ENCODE measurements around the gene CREB3L4.

The CREB3L4 gene

GRCh38 chr1:153945131-153945794 is 22.4 kb upstream of the CREB3L4 start:
- Mint-ChIP-seq H3K36me3 (peaks cover 85% of the 10 kb centered on the region), H3K27ac (peak overlapping the region; percentile 97), H3K4me1 (peaks cover 62% of the 10 kb centered on the region), H3K4me3 (peak overlapping the region; percentile 88), H3K9me3 (no peaks in the 10 kb centered on the region)
- ATAC-seq, result peak; percentile 80
- DNase-seq (ENCODE audit: low spot score in 2 of 2), result peak; percentile 47 to 87

GRCh38 chr1:153945795-153946621 is 21.7 kb upstream of the CREB3L4 start:
- peaks cover 62% of the 10 kb centered on the region for H3K4me1 Mint-ChIP-seq
- DNase-seq (ENCODE audit: low spot score in 2 of 2), result peak; percentile 61 to 88
- H3K36me3 Mint-ChIP-seq, result peaks cover 85% of the 10 kb centered on the region
- peak; percentile 73 for ATAC-seq
- H3K4me3 Mint-ChIP-seq, result peak overlapping the region; percentile 88
- no peaks in the 10 kb centered on the region for H3K9me3 Mint-ChIP-seq
- H3K27ac Mint-ChIP-seq, result peak overlapping the region; percentile 97

GRCh38 chr1:153946622-153947241 is 21.0 kb upstream of the CREB3L4 start, which contains the start of gene DENND4B:
DENND4B (minus strand) TSS chr1:153946718; CDS start chr1:153944374, 2,344 bp downstream.
- peaks cover 85% of the 10 kb centered on the region for H3K36me3 Mint-ChIP-seq
- no peaks in the 10 kb centered on the region for H3K9me3 Mint-ChIP-seq
- peaks cover 60% of the 10 kb centered on the region for H3K4me1 Mint-ChIP-seq
- peak; percentile 72 to 87 for DNase-seq (ENCODE audit: low spot score in 2 of 2)
- H3K27ac Mint-ChIP-seq, result peak within 1 kb of the TSS; percentile 97
- H3K4me3 Mint-ChIP-seq, result peak within 1 kb of the TSS; percentile 88
- peak; percentile 83 for ATAC-seq

GRCh38 chr1:153951183-153951582 is 16.5 kb upstream of the CREB3L4 start:
- Mint-ChIP-seq H3K4me3 (no peak overlapping the region), H3K9me3 (no peaks in the 10 kb centered on the region), H3K4me1 (peaks cover 50% of the 10 kb centered on the region), H3K36me3 (peaks cover 86% of the 10 kb centered on the region), H3K27ac (peak overlapping the region; percentile 86)
- ATAC-seq, result no peak
- no peak for DNase-seq (ENCODE audit: low spot score in 2 of 2)

GRCh38 chr1:153951801-153952200 is 15.9 kb upstream of the CREB3L4 start:
- Mint-ChIP-seq H3K36me3 (peaks cover 86% of the 10 kb centered on the region), H3K27ac (peak overlapping the region; percentile 86), H3K4me3 (no peak overlapping the region), H3K9me3 (no peaks in the 10 kb centered on the region), H3K4me1 (peaks cover 53% of the 10 kb centered on the region)
- DNase-seq (ENCODE audit: low spot score in 2 of 2), result no peak
- ATAC-seq, result no peak

GRCh38 chr1:153953859-153954365 is 13.8 kb upstream of the CREB3L4 start:
- no peaks in the 10 kb centered on the region for H3K9me3 Mint-ChIP-seq
- peaks cover 55% of the 10 kb centered on the region for H3K4me1 Mint-ChIP-seq
- no peak overlapping the region for H3K4me3 Mint-ChIP-seq
- peak overlapping the region; percentile 66 for H3K27ac Mint-ChIP-seq
- ATAC-seq (no peak), DNase-seq (ENCODE audit: low spot score in 2 of 2) (no peak)
- peaks cover 84% of the 10 kb centered on the region for H3K36me3 Mint-ChIP-seq

GRCh38 chr1:153954826-153955225 is 12.9 kb upstream of the CREB3L4 start:
- ATAC-seq, result no peak
- Mint-ChIP-seq H3K9me3 (no peaks in the 10 kb centered on the region), H3K4me3 (no peak overlapping the region), H3K4me1 (peaks cover 54% of the 10 kb centered on the region), H3K36me3 (peaks cover 80% of the 10 kb centered on the region), H3K27ac (peak overlapping the region; percentile 66)
- DNase-seq (ENCODE audit: low spot score in 2 of 2), result no peak

- peaks cover 74% of the 10 kb centered on the region for H3K36me3 Mint-ChIP-seq
Measured at GRCh38 chr1:153956997-153957715, 10.5 kb upstream of the CREB3L4 start.

GRCh38 chr1:153957744-153958110 is 10.0 kb upstream of the CREB3L4 start:
- DNase-seq (ENCODE audit: low spot score in 2 of 2) (peak in 1 of 2 donors; percentile 81), ATAC-seq (peak; percentile 17)
- Mint-ChIP-seq H3K4me3 (peak overlapping the region; percentile 83), H3K36me3 (peaks cover 68% of the 10 kb centered on the region), H3K27ac (peak overlapping the region; percentile 85), H3K9me3 (no peaks in the 10 kb centered on the region), H3K4me1 (peaks cover 63% of the 10 kb centered on the region)

More at GRCh38 chr1:153956997-153957715, 10.5 kb upstream of the CREB3L4 start:
- ATAC-seq (no peak), DNase-seq (ENCODE audit: low spot score in 2 of 2) (no peak)
- H3K9me3 Mint-ChIP-seq, result no peaks in the 10 kb centered on the region
- H3K4me1 Mint-ChIP-seq, result peaks cover 57% of the 10 kb centered on the region
- H3K27ac Mint-ChIP-seq, result peak overlapping the region; percentile 85
- H3K4me3 Mint-ChIP-seq, result peak overlapping the region; percentile 83

- peaks cover 64% of the 10 kb centered on the region for H3K4me1 Mint-ChIP-seq
- DNase-seq (ENCODE audit: low spot score in 2 of 2) (peak; percentile 84 to 97), ATAC-seq (peak; percentile 93)
- peak within 1 kb of the TSS; percentile 83 for H3K4me3 Mint-ChIP-seq
- peak within 1 kb of the TSS; percentile 85 for H3K27ac Mint-ChIP-seq
- H3K36me3 Mint-ChIP-seq, result peaks cover 62% of the 10 kb centered on the region
- no peaks in the 10 kb centered on the region for H3K9me3 Mint-ChIP-seq
Measured at GRCh38 chr1:153958111-153958960, 9.4 kb upstream of the CREB3L4 start, which contains the start of gene CRTC2. CRTC2 (minus strand) TSS chr1:153958612; CDS start chr1:153958497, 115 bp downstream.

GRCh38 chr1:153958961-153959260 is 8.8 kb upstream of the CREB3L4 start:
- H3K9me3 Mint-ChIP-seq, result no peaks in the 10 kb centered on the region
- peaks cover 59% of the 10 kb centered on the region for H3K36me3 Mint-ChIP-seq
- DNase-seq (ENCODE audit: low spot score in 2 of 2) (no peak), ATAC-seq (no peak)
- peaks cover 66% of the 10 kb centered on the region for H3K4me1 Mint-ChIP-seq
- H3K4me3 Mint-ChIP-seq, result peak overlapping the region; percentile 83
- peak overlapping the region; percentile 85 for H3K27ac Mint-ChIP-seq

GRCh38 chr1:153959454-153959853 is 8.2 kb upstream of the CREB3L4 start:
- peak overlapping the region; percentile 85 for H3K27ac Mint-ChIP-seq
- H3K4me3 Mint-ChIP-seq, result peak overlapping the region; percentile 83
- H3K4me1 Mint-ChIP-seq, result peaks cover 65% of the 10 kb centered on the region
- ATAC-seq (no peak), DNase-seq (ENCODE audit: low spot score in 2 of 2) (no peak)
- peaks cover 59% of the 10 kb centered on the region for H3K36me3 Mint-ChIP-seq
- H3K9me3 Mint-ChIP-seq, result no peaks in the 10 kb centered on the region

GRCh38 chr1:153960206-153960605 is 7.5 kb upstream of the CREB3L4 start:
- no peak for ATAC-seq
- Mint-ChIP-seq H3K9me3 (no peaks in the 10 kb centered on the region), H3K36me3 (peaks cover 52% of the 10 kb centered on the region), H3K4me3 (no peak overlapping the region), H3K4me1 (peaks cover 63% of the 10 kb centered on the region), H3K27ac (no peak overlapping the region)
- DNase-seq (ENCODE audit: low spot score in 2 of 2), result no peak

- H3K36me3 Mint-ChIP-seq, result peaks cover 50% of the 10 kb centered on the region
- DNase-seq (ENCODE audit: low spot score in 2 of 2), result no peak
- ATAC-seq, result no peak
- peak overlapping the region; percentile 81 for H3K4me3 Mint-ChIP-seq
- no peaks in the 10 kb centered on the region for H3K9me3 Mint-ChIP-seq
- peaks cover 62% of the 10 kb centered on the region for H3K4me1 Mint-ChIP-seq
- H3K27ac Mint-ChIP-seq, result peak overlapping the region; percentile 33
Measured at GRCh38 chr1:153961421-153961820, 6.3 kb upstream of the CREB3L4 start.
